ENCODE measurements around the gene AKR1C3. TPM values are rescaled to one million over a fixed set of nuclear protein-coding genes. Genes with fewer than 3 reads are reported as not detected.

Gene AKR1C3
- total RNA-seq, 6 donors from 2014 or later, result 39.8 to 136 (median 96.0) TPM

- no peak overlapping the region for H3K27ac ChIP-seq
- ATAC-seq (ENCODE audit: low FRiP score in 2 of 2) (no peak), DNase-seq (no peak)
- peaks cover 0 to 1% (median 0%) of the 10 kb centered on the region in 4 donors for H3K9me3 ChIP-seq
- H3K27me3 ChIP-seq, result no peaks in the 10 kb centered on the region
- no peaks in the 10 kb centered on the region for H3K36me3 ChIP-seq
- H3K4me3 ChIP-seq, result no peak overlapping the region
- WGBS, 2 donors, result 73 to 85% methylated on average over 5 of the region's 5 CpGs
- no peaks in the 10 kb centered on the region for H3K4me1 ChIP-seq
- TF ChIP-seq POLR2A (IDR thresholded peaks at IDR 0.05), result no peak
- no peak for TF ChIP-seq POLR2AphosphoS5 (IDR thresholded peaks at IDR 0.05)
- no peak for TF ChIP-seq CTCF (IDR thresholded peaks at IDR 0.05)
- no peak for TF ChIP-seq EP300 (IDR thresholded peaks at IDR 0.05)
Observed at GRCh38 chr10:5143137-5143536, 48.9 kb downstream of the AKR1C3 start.

DNA sequence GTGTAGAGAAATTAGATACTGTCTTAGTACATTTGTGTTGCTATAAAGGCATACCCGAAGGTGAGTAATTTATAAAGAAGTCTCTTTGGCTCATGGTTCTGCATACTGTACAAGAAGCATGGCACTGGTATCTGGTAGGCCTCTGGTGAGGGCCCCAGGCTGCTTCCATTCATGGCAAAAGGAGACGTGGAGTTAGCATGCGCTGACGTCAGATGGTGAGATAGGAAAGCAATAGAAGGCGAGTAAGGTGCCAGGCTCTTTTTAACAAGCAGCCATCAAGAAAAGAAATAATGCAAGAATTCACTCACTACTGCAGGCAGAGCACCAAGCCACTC is 52.7 kb downstream of the AKR1C3 start:
- H3K27ac ChIP-seq, result no peak overlapping the region
- TF ChIP-seq POLR2AphosphoS5 (IDR thresholded peaks at IDR 0.05) (no peak), CTCF (IDR thresholded peaks at IDR 0.05) (no peak), POLR2A (IDR thresholded peaks at IDR 0.05) (no peak), EP300 (IDR thresholded peaks at IDR 0.05) (no peak)
- no peak for DNase-seq
- peaks cover 0 to 4% (median 2%) of the 10 kb centered on the region in 4 donors for H3K9me3 ChIP-seq
- no peaks in the 10 kb centered on the region for H3K36me3 ChIP-seq
- H3K4me1 ChIP-seq, result no peaks in the 10 kb centered on the region
- H3K27me3 ChIP-seq, result no peaks in the 10 kb centered on the region
- H3K4me3 ChIP-seq, result no peak overlapping the region
- WGBS, 2 donors, result 82 to 95% methylated on average over 5 of the region's 5 CpGs
- ATAC-seq (ENCODE audit: low FRiP score in 2 of 2), result no peak

DNA sequence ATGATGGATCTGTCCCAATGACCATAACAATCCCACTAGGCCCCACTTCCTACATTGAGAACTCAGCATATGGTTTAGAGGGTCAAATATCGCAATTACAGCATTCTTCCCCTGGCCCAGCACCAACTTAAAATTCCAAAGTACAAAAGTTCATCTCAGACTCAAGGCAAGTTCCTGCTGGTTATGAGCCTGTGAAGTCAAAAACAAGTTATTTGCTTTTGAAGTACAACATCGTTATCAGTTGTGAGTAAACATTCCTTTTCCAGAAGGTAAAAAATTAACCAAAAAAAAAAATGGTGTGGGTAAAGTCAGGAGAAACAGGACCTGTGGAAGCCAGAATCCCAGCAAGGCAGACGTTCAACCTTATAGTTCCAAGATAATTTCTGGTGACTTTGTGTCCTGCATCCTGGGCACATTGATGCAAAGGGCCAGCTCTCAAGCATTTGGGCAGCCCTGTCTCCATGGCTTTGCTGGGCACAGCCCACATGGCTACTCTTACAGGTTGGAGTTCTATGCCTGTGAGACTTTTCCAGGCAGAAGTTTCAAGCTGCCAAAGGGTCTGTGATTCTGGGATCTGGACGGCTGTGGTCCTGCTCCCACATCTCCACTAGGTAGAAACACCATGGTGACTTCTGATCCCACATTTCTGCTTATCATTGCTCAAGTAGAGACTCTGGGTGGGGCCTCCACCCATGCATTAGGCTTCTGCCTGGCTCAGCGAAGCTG is 53.2 kb downstream of the AKR1C3 start:
- TF ChIP-seq POLR2AphosphoS5 (IDR thresholded peaks at IDR 0.05), result no peak
- no peak for TF ChIP-seq CTCF (IDR thresholded peaks at IDR 0.05)
- no peak for TF ChIP-seq POLR2A (IDR thresholded peaks at IDR 0.05)
- no peak for TF ChIP-seq EP300 (IDR thresholded peaks at IDR 0.05)
- H3K27me3 ChIP-seq, result no peaks in the 10 kb centered on the region
- no peak overlapping the region for H3K4me3 ChIP-seq
- H3K4me1 ChIP-seq, result no peaks in the 10 kb centered on the region
- no peak for DNase-seq
- peaks cover 0 to 4% (median 2%) of the 10 kb centered on the region in 4 donors for H3K9me3 ChIP-seq
- no peak for ATAC-seq (ENCODE audit: low FRiP score in 2 of 2)
- H3K27ac ChIP-seq, result no peak overlapping the region
- H3K36me3 ChIP-seq, result no peaks in the 10 kb centered on the region
- WGBS, 2 donors, result 60 to 76% methylated on average over 4 to 5 of the region's 5 CpGs

DNA sequence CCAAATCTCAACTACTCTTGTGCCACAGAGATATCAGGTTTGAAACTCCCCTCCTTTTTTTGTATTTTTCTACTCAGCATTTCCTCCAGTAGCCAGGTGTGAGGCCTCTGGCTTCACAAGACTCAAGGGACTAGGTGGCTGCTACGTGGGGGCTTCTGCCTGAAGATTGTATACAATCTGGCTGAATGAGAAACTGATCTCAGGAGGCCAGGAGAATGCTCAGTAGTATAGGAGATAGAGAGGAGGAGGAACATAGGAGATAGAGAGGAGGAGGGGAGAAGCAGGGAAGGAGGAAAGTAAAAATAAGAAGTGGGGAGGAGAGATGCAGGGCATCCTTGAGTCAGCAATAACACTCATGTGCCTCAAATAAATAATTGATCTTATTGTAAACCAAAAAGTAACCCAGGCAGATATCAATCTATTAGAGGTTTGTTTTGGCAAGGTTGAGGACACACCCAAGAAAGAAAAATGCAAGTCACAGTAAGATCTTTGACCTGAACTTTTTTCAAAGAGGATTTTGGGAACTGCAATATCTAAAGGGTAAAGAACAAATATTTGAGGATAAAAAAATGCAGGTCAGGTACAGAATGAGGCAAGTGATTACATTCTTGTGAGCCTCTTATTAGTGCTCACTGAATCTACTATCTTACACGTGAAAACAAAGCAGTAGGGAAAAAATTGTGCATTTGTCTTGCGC is 53.9 kb downstream of the AKR1C3 start:
- peaks cover 0 to 4% (median 2%) of the 10 kb centered on the region in 4 donors for H3K9me3 ChIP-seq
- H3K4me3 ChIP-seq, result no peak overlapping the region
- TF ChIP-seq POLR2A (IDR thresholded peaks at IDR 0.05) (no peak), CTCF (IDR thresholded peaks at IDR 0.05) (no peak)
- H3K4me1 ChIP-seq, result no peaks in the 10 kb centered on the region
- H3K27ac ChIP-seq, result no peak overlapping the region
- no peak for ATAC-seq (ENCODE audit: low FRiP score in 2 of 2)
- no peak for DNase-seq
- H3K36me3 ChIP-seq, result no peaks in the 10 kb centered on the region
- H3K27me3 ChIP-seq, result no peaks in the 10 kb centered on the region
- 56 to 60% methylated on average over 3 of the region's 3 CpGs for WGBS, 2 donors

DNA sequence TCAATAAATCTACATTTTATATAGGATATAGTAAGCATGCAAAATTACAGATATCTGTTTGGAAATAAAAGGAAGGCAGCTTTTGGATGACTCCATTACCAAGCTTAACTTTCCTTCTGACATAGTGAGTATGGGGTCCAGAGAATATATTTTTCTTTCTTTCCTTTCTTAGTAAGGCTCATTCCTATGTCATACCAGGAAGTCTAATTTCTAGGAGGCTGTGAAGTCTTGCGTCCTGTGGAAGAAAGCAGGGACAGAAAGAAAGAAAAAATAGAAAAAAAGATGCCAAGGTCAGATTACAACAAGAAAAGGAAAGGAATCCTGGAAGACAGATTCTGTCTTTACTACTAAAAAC is 54.4 kb downstream of the AKR1C3 start:
- no peak overlapping the region for H3K4me3 ChIP-seq
- H3K9me3 ChIP-seq, result peaks cover 0 to 4% (median 2%) of the 10 kb centered on the region in 4 donors
- no peaks in the 10 kb centered on the region for H3K36me3 ChIP-seq
- DNase-seq (no peak), ATAC-seq (ENCODE audit: low FRiP score in 2 of 2) (no peak)
- no peak overlapping the region for H3K27ac ChIP-seq
- H3K27me3 ChIP-seq, result no peaks in the 10 kb centered on the region
- TF ChIP-seq POLR2A (IDR thresholded peaks at IDR 0.05), result no peak
- TF ChIP-seq POLR2AphosphoS5 (IDR thresholded peaks at IDR 0.05), result no peak
- TF ChIP-seq EP300 (IDR thresholded peaks at IDR 0.05), result no peak
- no peaks in the 10 kb centered on the region for H3K4me1 ChIP-seq
- WGBS, 2 donors, result 70 to 79% methylated on average over 1 of the region's 1 CpG

Data from upper lobe of left lung (tissue), 6 donors.